ENCODE data around the gene ABCG8. TPM values are rescaled to one million over a fixed set of nuclear protein-coding genes. Genes with fewer than 3 reads are reported as not detected.

The ABCG8 gene
- total RNA-seq, 1 experiment from 2014 or later = not detected

DNA sequence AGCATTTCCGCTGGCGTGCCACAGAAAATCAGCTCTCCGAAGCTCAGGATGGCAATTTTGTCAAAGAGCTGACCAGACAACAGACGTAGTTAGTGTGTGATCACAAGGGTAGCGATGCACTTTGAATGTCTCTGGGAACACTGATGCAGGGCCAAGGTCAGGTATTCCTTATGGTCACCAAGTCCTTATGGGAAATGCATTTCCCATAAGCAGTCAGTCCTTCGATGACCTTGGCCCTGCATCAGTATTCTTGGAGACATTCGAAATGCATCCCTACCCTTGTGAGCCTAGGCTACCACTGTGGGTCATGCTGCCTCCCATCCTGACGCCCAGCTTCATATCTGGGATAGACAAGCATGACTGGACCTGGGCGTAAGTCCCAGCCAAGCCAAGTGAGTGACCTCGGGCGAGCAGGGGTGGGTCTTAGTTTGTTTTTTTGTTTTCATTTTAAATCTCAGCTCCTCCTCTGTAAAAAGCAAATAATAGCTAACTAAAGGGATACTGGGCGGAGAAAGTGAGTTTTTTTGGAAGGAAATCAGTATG is 13.7 kb upstream of the ABCG8 start:
- in situ Hi-C loops (cut with HindIII; ENCODE audit: low sequenced_read_pairs) = no loop called here
- no peak for DNase-seq (ENCODE audit: low spot score)

DNA sequence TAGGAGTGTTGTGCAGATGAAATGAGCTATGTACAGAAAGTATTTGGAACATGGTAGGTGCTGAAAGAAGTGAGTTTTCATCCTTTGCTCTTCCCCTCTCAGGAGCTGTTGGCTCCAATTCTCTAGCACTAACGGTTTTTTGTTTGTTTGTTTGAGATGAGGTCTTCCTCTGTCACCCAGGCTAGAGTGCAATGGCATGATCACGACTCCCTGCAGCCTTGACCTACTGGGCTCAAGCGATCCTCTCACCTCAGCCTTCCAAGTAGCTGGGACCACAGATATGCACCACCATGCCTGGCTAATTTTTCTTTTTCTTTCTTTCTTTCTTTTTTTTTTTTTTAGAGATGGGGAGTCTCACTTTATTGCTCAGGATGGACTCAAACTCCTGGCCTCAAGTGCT is 12.9 kb upstream of the ABCG8 start:
- no peak for DNase-seq (ENCODE audit: low spot score)
- in situ Hi-C loops (cut with HindIII; ENCODE audit: low sequenced_read_pairs) = no loop called here

DNA sequence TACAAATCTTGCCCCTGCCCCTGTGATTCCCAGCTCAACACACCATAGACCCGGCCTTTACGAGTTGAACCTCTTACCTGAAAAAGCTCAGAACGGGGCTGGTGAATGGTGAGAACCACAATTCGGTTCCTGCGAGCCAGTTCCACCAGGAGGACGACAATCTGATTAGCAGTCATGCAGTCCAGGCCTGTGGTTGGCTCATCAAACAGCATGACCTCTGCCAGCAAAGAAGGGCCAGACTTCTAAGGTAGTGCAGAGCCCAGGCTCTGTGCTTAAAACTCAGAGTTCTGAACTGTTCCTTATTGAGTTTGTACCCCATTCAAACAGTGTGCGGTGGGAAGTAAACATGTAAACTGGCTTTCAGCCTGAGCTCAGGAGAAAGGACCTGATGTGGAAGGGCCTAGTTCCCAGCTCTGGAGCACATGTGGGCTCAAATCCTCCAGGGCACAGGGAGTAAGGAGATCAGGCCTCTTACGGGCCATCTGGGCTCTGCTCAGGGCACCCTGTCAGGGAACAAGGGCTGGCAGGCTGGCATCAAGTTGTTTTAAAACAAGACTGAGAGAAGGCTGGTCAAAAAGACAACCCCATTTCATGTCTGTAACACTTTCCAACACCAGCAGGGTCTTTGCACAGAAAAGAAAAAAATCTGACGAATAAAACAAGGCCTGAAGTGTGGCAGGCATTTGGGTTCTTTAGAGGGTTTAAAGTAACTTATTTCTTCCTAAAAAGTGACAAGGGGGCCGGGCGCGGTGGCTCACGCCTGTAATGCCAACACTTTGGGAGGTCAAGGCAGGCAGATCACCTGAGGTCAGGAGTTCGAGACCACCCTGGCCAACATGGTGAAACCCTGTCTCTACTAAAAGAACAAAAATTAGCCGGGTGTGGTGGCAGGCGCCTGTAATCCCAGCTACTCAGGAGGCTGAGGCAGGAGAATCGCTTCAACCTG is 12.2 kb upstream of the ABCG8 start:
- DNase-seq (ENCODE audit: low spot score) = no peak
- in situ Hi-C loops (cut with HindIII; ENCODE audit: low sequenced_read_pairs) = no loop called here

DNA sequence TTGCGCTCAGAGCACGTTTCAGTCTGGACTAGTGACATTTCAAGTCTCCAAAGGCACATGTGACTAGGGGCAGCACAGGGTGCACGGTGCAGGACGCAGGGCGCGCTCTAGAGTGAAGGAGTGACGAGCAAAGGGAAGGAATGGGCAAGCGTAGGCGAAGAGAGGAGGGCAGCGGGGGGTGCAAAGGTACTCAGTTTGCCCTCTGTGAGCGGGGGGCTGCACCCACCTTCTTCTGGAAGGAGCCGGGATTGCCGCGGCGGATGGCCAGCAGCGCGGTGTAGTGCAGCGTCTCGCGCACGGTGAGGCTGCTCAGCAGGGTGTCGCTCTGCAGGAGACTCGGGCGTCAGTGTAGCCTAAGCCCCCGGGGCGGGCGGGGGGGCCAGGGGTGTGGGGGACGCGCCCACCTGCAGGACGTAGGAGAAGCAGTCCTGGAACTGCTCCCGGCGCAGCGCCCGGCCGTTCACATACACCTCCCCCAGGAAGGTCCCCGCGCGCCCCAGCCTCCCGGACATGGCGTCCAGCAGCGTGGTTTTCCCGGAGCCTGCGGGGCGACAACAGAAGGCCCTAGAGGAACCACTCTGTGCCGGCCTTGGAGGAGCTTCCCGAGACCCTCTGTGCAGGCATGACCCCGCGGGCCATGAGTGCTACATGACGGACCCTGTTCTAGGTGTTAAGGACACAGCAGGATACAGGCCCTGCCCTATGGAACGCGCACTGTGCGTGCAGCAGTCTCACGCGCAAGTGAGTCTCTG is 7.1 kb upstream of the ABCG8 start:
- in situ Hi-C loops (cut with HindIII; ENCODE audit: low sequenced_read_pairs) = no loop called here
- no peak for DNase-seq (ENCODE audit: low spot score)

DNA sequence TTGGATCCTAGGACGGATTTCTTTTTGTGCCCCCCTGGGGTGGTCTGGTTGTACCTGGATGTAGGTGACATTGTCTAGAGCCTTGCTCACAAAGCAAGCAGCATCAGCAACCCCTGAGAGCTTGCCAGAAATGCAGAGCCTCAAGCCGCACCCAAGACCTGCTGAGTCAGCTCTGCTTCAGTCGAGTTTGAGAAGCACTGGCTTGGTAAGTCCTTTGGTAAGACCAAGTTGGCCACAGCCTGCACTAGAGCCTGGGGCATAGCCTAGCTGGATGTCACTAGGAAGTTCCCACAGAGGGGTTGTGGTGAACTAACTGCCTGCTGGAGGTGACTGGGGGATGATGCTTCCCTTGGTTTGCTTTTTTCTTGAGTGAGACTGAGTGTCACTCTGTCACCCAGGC is 6.3 kb upstream of the ABCG8 start:
- no peak for DNase-seq (ENCODE audit: low spot score)
- in situ Hi-C loops (cut with HindIII; ENCODE audit: low sequenced_read_pairs) = no loop called here

DNA sequence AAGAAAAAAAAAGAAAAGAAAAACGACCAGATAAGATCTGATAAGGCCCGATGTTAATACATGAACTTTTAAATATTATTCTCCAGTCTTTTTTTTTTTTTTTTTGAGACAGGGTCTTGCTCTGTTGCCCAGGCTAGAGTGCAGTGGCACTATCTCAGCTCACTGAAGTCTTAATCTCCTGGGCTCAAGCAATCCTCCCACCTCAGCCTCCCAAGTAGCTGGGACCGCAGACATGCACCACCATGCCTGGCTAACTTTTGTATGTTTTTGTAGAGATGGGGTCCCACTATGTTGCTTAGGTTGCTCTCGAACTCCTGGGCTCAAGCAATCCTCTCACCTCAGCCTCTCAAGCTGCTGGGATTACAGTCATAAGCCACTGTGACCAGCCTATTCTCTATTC is 1.7 kb upstream of the ABCG8 start:
- in situ Hi-C loops (cut with HindIII; ENCODE audit: low sequenced_read_pairs) = no loop called here
- DNase-seq (ENCODE audit: low spot score) = no peak

DNA sequence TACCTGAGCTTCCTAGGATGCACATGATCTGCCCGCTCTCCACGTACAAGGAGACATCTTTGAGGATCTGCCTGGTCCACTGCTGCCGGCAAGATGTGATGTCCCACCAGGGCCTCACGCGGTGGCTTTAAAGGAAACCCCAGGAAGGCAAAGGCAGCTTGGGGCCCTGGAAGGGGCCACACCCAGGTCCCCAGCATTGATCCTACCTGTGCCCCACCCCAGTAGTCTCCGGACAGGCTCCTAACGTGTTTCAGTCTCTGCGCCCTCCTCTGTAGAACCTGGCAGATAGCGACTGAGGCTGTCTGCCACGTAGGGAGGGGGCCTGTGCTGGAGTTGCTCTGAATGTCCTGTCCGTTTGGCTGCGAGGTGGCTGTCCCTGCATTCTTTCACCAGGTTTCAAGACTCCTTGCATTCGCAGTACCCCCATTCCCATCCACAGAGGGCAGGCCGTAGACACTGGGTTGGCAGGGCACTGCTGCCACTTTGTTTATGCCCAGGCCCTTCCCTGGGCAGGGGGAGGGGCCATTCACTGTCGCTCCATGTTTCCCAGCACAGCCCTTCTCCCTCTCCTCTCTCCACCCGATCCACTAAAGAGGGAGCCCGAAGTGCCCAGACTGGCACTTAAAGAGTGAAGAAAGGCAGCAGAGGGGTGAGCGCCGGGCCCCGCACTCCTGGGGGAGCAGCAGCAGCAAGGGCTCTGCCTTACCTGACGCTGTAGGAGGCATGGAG is 776 bp upstream of the ABCG8 start:
- in situ Hi-C loops (cut with HindIII; ENCODE audit: low sequenced_read_pairs) = no loop called here
- no peak for DNase-seq (ENCODE audit: low spot score)

DNA sequence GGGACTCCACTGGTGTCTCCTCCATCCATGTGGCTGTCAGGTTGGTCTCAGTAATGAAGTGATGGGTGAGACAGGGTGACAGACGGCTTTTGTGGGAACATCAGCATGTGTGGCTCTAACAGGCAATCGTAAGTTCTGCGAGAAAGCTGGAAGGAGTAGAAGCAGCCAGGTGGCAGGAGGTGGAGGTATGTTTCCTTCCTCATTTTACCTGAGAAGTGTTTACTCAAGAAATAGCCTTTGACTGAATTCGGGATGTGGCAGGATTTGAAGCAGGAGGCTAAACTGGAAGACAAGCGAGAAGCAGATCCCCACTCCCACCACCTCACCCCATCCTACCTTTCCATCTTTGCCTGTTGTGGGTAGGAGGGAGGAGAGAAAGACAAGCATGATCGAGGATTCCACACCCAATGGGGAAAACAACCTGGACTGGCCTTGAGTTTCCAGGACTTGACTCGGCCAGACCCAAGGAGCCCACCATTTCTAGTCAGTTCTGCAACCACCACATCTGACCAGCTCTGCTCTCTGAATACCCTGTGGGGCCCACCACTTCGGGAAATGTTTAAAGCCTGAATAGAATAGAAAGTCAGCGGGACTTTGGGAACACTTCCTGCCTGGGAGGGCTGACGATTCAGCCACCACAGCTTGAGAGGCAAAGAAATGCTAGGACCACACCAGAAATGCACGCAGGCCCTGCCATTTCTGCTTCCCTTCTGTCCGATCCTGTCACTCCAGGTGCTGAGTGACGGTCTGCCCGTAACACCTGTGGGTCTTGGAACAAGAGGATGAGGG is 1.2 kb downstream of the ABCG8 start:
- in situ Hi-C loops (cut with HindIII; ENCODE audit: low sequenced_read_pairs) = no loop called here
- DNase-seq (ENCODE audit: low spot score) = no peak

DNA sequence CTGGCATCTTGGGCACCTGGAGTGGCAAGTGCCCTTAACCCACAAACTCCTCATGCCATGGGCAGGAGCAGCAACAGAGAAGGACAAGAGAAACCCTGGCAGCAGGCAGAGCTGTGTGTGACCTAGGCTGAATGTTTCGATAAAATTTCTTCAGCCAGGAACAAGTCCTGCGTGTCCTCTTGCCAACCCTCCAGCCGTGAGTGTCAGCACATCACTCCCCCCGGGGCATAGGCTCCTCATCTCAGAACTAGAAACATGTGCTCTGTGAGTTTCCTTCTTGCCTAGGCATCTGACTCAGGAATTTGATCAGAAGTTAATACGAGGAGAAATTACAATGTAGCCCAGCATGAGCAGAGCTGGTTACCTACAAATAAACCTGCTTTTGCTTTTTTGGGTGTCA is 2.2 kb downstream of the ABCG8 start:
- DNase-seq (ENCODE audit: low spot score) = peak; percentile 14
- in situ Hi-C loops (cut with HindIII; ENCODE audit: low sequenced_read_pairs) = no loop called here

DNA sequence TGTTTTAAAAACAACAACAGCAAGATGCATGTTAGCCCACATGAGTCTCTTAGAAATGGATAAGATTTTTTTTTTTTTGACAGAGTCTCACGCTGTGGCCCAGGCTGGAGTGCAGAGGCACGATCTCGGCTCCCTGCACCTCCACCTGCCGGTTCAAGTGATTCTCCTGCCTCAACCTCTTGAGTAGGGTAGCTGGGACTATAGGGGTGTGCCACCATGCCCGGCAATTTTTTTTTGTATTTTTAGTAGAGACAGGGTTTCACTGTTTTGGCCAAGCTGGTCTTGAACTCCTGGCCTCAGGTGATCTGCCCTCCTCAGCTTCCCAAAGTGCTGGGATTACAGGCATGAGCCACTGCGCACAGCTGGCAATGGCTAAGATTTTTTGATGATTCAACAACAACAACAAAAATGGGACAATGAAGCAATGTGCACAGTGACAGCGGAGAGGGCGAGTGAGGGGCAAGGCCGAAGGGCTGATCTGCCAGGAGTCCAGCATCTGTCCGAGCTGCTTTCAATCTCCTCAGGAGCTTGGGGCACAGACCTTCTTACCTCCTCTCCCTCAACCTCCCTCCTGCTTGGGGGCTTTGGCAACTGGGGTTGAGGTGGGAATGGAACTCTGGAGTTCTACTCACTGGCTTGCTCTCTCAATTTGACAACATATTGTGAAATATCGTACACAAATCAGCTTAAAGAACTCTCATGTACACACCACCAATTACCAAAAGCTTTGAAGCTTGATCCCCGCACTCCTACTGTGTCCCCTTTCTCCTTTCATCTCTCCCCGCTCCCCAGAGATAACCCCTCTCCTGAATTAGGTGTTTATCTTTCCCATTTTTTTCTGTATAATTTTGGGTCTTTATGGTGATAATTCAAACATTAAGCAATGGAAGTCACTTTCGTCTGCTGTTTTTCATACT is 3.4 kb downstream of the ABCG8 start:
- DNase-seq (ENCODE audit: low spot score) = no peak
- in situ Hi-C loops (cut with HindIII; ENCODE audit: low sequenced_read_pairs) = no loop called here

DNA sequence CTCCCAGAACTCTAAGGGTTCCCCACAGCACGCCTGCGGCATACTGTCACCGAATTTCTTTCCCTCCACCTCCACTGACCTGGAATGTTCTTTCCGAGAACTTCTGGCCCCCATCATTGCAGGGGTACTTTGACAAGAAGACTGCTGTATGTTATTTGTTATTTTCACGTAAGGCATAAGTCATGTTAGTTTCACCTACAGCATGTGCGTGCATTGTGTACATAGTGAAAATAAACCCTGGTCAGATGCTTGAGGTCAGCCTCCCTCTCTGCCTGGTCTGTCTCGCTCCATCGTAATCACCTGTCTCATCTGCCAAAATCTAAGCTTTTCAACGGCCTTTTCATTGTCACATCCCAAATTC is 4.1 kb downstream of the ABCG8 start:
- no peak for DNase-seq (ENCODE audit: low spot score)
- in situ Hi-C loops (cut with HindIII; ENCODE audit: low sequenced_read_pairs) = no loop called here

DNA sequence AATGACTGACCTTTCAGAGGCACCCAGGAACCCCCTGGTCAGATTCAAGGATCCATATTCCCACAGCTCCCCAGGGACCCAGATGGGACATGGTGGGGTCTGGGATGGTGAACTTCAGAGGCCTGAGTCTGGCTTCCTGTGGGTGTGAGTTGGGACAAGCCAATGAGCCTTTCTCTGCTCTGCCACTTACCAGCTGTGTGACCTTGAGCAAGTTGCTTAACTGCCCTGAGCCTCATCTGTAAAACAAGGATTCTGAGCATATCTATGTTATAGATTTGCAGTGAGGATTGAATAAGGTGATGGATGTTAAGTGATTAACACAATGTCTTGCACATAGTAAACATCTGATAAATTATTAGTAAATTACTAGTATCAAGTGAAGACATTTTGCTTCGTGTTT is 6.4 kb downstream of the ABCG8 start:
- DNase-seq (ENCODE audit: low spot score) = no peak
- in situ Hi-C loops (cut with HindIII; ENCODE audit: low sequenced_read_pairs) = no loop called here

DNA sequence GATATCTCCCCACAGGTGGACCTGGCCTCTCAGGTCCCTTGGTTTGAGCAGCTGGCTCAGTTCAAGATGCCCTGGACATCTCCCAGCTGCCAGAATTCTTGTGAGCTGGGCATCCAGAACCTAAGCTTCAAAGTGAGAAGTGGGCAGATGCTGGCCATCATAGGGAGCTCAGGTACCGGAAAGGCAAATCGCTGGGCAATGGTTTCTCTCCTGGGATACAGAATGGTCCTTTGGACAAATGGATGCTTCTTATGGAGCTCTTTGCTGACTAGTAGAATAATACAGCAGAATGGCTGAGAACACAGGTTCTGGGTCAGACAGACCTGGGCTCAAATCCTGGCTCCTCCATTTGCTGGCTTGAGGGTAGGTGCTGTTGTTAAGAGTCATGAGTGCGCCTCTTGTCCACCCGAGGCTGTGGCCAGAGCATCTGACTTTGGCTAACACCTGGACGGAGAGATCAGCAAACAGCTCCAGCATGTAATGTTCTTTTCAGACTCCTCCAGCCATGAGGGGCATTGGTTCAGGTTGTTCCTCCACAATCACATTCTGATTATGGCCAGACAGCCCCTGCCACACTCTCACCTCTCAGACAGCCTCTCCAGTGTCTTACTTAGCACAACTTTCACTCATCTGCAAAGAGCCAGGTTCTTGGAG is 7.5 kb downstream of the ABCG8 start:
- DNase-seq (ENCODE audit: low spot score) = no peak
- in situ Hi-C loops (cut with HindIII; ENCODE audit: low sequenced_read_pairs) = no loop called here

DNA sequence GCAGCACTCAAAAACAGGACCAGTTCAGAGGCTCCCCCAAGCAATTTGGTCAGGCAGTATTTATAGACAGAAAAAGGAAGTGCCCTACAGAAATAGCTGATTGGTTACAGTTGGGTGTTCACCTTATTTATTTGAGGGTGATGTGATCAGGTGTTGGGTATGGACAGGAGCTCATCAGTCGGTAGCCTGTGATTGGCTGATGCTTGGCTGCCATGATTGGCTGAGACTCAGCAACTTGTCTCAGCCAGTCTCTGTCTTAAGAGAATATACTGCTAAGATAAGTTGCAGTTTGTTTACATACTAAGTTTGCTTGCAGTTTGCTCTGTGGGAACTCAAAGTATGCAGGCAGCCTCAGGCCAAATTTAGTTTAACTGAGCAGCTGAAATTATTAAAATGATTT is 9.4 kb downstream of the ABCG8 start:
- no peak for DNase-seq (ENCODE audit: low spot score)
- in situ Hi-C loops (cut with HindIII; ENCODE audit: low sequenced_read_pairs) = no loop called here

DNA sequence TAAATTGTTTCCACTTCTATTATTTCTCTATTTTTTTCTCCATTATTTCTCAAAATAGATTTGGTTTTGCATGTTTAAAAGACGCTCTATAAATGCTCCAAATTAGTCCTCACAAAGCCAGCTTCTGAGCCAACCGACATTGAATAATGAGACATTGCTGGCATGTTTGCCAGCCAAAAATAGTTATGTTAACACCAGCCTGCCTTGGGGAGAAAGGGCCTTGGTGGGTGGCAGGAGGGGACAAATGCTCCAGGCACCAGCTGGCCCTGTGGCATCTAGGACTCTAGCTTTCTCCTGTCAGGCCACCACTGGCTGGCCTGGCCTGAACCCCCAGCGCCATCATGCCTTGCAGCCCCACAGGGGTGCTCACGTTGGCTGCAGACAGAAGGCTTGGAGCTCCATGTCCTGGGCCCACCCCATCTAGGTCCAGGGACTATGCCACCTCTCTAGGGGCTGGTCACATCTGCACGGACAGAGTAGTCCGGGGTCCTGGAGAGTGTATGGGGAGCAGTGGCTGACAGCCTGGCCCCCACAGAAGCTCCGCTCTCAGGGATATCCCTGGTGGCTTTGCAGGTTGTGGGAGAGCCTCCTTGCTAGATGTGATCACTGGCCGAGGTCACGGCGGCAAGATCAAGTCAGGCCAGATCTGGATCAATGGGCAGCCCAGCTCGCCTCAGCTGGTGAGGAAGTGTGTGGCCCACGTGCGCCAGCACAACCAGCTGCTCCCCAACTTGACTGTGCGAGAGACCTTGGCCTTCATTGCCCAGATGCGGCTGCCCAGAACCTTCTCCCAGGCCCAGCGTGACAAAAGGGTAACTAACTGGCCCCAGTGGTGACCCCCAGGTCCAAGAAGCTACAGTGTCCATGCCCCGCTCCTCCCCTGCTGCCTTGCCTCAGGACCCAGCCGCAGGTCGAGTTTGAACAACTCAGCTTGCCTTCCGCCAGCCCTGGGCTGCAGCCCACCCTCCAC is 12.5 kb downstream of the ABCG8 start:
- in situ Hi-C loops (cut with HindIII; ENCODE audit: low sequenced_read_pairs) = no loop called here
- DNase-seq (ENCODE audit: low spot score) = no peak

DNA sequence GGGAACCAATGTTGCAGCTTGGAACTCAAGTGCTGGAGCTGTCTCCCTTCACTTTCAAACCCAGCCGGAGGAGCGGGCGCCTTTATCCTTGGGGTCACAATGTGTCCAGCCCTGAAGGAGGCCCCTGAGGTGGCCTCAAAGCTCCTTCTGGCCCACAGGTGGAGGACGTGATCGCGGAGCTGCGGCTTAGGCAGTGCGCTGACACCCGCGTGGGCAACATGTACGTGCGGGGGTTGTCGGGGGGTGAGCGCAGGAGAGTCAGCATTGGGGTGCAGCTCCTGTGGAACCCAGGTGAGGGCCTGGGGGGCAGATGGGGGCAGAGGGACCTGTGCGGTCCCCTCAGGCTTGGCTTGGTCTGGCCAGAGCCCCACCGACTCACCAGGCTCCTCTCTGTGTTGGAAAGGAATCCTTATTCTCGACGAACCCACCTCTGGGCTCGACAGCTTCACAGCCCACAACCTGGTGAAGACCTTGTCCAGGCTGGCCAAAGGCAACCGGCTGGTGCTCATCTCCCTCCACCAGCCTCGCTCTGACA is 13.5 kb downstream of the ABCG8 start:
- no peak for DNase-seq (ENCODE audit: low spot score)
- in situ Hi-C loops (cut with HindIII; ENCODE audit: low sequenced_read_pairs) = no loop called here

Measured in G401 (cell line).